Rectal smooth muscle tissue (tissue), 1 donor: Measurements from ENCODE around the gene SERINC2.

Source experiments
- H3K27ac ChIP-seq: one replicate; pipeline ENCODE4 v1.7.0; 2013; ENCODE audit warnings: low read depth, low read length, inconsistent platforms
- H3K27me3 ChIP-seq: one replicate; pipeline ENCODE4 v1.7.0; 2013; ENCODE audit warnings: low read length; ENCODE audit not compliant: control insufficient read depth, insufficient read depth
- H3K36me3 ChIP-seq: one replicate; pipeline ENCODE4 v1.7.0; 2013; ENCODE audit warnings: low read length; ENCODE audit not compliant: control insufficient read depth, insufficient read depth
- H3K4me1 ChIP-seq: one replicate; pipeline ENCODE4 v1.7.0; 2013; ENCODE audit warnings: low read length; ENCODE audit not compliant: control insufficient read depth, insufficient read depth
- H3K4me3 ChIP-seq: one replicate; pipeline ENCODE4 v1.7.0; 2013; ENCODE audit warnings: low read length
- H3K9ac ChIP-seq: one replicate; pipeline ENCODE4 v1.7.0; 2013; ENCODE audit warnings: low read length

SERINC2 gene

GRCh38 chr1:31409946-31410858 is 2.8 kb upstream of the SERINC2 start:
- H3K36me3 ChIP-seq = no peaks in the 10 kb centered on the region
- H3K27ac ChIP-seq = no peak overlapping the region
- H3K27me3 ChIP-seq = peaks cover 18% of the 10 kb centered on the region
- H3K4me3 ChIP-seq = no peak overlapping the region
- peaks cover 2% of the 10 kb centered on the region for H3K4me1 ChIP-seq
- H3K9ac ChIP-seq = no peak overlapping the region

DNA sequence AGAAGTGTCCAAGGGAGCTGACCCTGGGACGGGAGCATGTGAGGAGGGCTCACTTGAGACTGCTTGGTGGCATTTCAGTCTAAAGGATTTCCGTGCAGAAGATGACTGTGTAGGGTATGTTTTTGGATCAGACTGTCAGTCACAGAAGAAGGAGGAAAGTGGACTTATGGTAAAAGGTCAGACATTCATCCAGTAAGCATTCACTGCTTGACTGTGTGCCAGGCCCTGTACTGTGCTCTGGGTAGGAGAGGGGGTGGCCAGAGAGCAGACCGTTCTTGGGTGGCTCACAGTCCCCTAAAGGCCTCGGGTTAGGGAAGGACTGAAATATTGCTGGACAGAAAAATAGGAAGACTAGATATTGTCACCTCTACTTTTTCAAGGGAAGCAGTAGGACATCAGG is 2.1 kb upstream of the SERINC2 start:
- no peak overlapping the region for H3K4me3 ChIP-seq
- no peak overlapping the region for H3K9ac ChIP-seq
- no peak overlapping the region for H3K27ac ChIP-seq
- peaks cover 2% of the 10 kb centered on the region for H3K4me1 ChIP-seq
- H3K27me3 ChIP-seq = peaks cover 18% of the 10 kb centered on the region
- H3K36me3 ChIP-seq = no peaks in the 10 kb centered on the region

DNA sequence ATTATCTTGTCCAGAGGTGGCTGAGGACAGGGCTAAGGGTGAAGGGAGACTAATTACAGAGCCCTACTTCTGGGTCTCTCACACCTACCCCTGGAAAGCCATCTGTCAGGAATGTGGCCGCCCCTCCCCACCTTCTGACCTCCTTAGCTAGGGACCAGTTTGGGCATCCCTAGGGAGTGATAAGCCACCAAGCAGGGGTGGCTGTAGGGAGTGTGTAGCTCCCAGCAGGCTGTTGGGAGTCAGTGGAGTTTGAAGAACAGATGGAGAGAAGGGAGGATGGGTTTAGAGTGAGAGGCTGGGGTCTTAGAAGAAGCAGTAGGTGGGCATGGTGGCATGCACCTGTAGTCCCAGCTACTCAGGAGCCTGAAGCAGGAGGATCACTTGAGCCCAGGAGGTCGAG is 808 bp upstream of the SERINC2 start:
- Histone ChIP-seq H3K4me1 (peaks cover 2% of the 10 kb centered on the region), H3K27ac (no peak overlapping the region), H3K4me3 (no peak overlapping the region), H3K27me3 (peaks cover 18% of the 10 kb centered on the region), H3K9ac (no peak overlapping the region), H3K36me3 (no peaks in the 10 kb centered on the region)

- Histone ChIP-seq H3K9ac (peak overlapping the region; percentile 16), H3K4me3 (peak overlapping the region; percentile 71), H3K36me3 (no peaks in the 10 kb centered on the region), H3K27me3 (peaks cover 18% of the 10 kb centered on the region), H3K27ac (no peak overlapping the region), H3K4me1 (peaks cover 2% of the 10 kb centered on the region)
These were observed 490 bp downstream of the SERINC2 start for GRCh38 chr1:31413405-31414001.

GRCh38 chr1:31414980-31415370 is 2.0 kb downstream of the SERINC2 start:
- H3K27me3 ChIP-seq = peaks cover 18% of the 10 kb centered on the region
- no peak overlapping the region for H3K27ac ChIP-seq
- no peak overlapping the region for H3K4me3 ChIP-seq
- no peaks in the 10 kb centered on the region for H3K36me3 ChIP-seq
- no peak overlapping the region for H3K9ac ChIP-seq
- peaks cover 2% of the 10 kb centered on the region for H3K4me1 ChIP-seq

DNA sequence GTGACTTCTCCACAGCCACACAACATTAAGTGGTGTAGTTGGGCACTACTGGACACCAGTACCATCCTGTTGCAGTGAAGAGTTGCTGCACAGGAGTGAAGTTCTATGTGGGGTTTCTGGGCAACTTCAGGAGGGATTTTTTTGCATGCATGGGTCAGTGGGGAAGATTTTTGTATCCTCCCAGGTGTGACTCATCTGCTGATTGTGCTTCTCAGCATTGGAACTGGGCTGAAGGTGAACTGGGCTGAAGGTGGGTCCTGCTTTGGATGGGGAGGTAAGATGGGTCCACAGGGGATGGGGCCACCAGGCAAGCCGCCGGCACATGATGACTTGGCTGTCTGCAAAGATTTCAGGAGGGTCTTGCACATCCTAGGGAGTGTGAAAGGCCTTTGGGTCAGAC is 2.6 kb downstream of the SERINC2 start:
- Histone ChIP-seq H3K4me1 (peaks cover 2% of the 10 kb centered on the region), H3K27me3 (peaks cover 15% of the 10 kb centered on the region), H3K4me3 (no peak overlapping the region), H3K9ac (no peak overlapping the region), H3K27ac (no peak overlapping the region), H3K36me3 (no peaks in the 10 kb centered on the region)

- no peak overlapping the region for H3K9ac ChIP-seq
- H3K27ac ChIP-seq = no peak overlapping the region
- H3K36me3 ChIP-seq = no peaks in the 10 kb centered on the region
- H3K4me3 ChIP-seq = no peak overlapping the region
- H3K27me3 ChIP-seq = peaks cover 15% of the 10 kb centered on the region
- peaks cover 2% of the 10 kb centered on the region for H3K4me1 ChIP-seq
These were observed 3.2 kb downstream of the SERINC2 start for GRCh38 chr1:31416101-31416736.

GRCh38 chr1:31417148-31417547 is 4.1 kb downstream of the SERINC2 start:
- peaks cover 9% of the 10 kb centered on the region for H3K27me3 ChIP-seq
- no peak overlapping the region for H3K9ac ChIP-seq
- no peaks in the 10 kb centered on the region for H3K36me3 ChIP-seq
- H3K4me1 ChIP-seq = peaks cover 2% of the 10 kb centered on the region
- no peak overlapping the region for H3K4me3 ChIP-seq
- no peak overlapping the region for H3K27ac ChIP-seq

DNA sequence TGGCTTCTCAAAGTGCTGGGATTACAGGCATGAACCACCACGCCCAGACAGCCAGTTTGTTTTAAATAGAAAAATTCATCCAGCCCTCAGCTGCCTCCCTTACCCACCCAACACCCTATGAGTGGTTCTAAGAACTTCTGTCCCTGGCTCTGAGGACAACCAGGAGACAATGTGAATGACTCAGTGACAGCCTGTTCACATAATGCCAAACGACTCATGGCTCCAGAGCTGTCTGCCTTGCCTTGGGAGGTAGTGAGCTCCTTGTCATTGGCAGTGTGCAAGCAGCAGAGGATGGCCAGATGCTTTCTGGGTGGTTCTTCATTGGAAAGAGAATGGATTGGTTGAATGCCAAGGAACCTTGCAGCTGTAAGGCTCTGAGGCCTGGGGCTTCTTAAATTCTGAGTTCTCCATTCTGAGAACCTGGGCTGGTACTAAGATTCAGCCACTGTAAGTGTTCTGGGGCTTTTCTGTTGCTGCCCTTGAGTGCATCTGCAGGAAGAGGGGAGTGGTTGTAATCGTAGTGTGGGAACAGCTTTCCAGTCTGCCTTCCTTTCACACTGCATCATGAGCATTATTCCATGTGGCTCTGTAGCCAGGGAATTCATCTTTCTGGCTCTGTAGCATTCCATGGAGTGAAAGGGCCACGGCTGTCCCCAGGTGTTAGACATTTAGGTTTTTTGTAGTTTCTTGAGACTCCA is 5.8 kb downstream of the SERINC2 start:
- H3K36me3 ChIP-seq = no peaks in the 10 kb centered on the region
- no peak overlapping the region for H3K27ac ChIP-seq
- H3K27me3 ChIP-seq = peaks cover 3% of the 10 kb centered on the region
- H3K9ac ChIP-seq = no peak overlapping the region
- H3K4me1 ChIP-seq = no peaks in the 10 kb centered on the region
- no peak overlapping the region for H3K4me3 ChIP-seq

DNA sequence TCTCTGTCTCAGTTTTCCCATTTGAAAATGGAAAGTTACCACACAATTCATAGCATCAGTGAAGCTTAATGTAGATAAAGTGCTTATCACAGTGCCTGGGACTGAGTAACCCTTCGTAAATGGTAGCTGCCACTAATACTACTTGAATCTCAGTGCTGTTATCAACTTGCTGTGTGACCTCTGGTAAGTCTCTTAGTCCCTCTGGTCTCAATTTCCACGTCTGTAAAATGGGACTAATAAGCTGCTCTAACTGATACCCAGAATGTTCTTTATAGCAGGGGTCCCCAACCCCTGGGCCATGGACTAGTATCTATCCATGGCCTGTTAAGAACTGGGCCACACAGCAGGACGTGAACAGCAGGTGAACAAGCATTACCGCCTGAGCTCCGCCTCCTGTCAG is 7.7 kb downstream of the SERINC2 start:
- H3K4me3 ChIP-seq = no peak overlapping the region
- no peak overlapping the region for H3K9ac ChIP-seq
- H3K27ac ChIP-seq = no peak overlapping the region
- no peaks in the 10 kb centered on the region for H3K4me1 ChIP-seq
- no peaks in the 10 kb centered on the region for H3K27me3 ChIP-seq
- no peaks in the 10 kb centered on the region for H3K36me3 ChIP-seq

- Histone ChIP-seq H3K36me3 (no peaks in the 10 kb centered on the region), H3K4me3 (no peak overlapping the region), H3K27me3 (no peaks in the 10 kb centered on the region), H3K4me1 (no peaks in the 10 kb centered on the region), H3K27ac (no peak overlapping the region), H3K9ac (no peak overlapping the region)
These were observed 8.5 kb downstream of the SERINC2 start for GRCh38 chr1:31421371-31422040.
